RKO (cell line): ENCODE results near the gene NFKBIA.
A peak's percentile ranks its signal among the peaks of the same experiment; 100 is the strongest.
"Not testable (repeated sequence)": the region's sequence is repeated elsewhere in the genome, so short reads cannot be mapped to it uniquely, and the experiment has no call there.

Experiments used
- DNase-seq: peaks from one replicate; pipeline ENCODE4 v3.0.0-alpha.2; 2016; ENCODE audit warnings: low spot score

NFKBIA gene

GRCh38 chr14:35404449-35405303 lies at the start of gene NFKBIA:
Gene NFKBIA, minus strand, starts transcription at chr14:35404749. Its CDS starts 105 bp downstream, at chr14:35404644.
- DNase-seq = peak; percentile 87

GRCh38 chr14:35446450-35446849 lies 41.9 kb upstream of the NFKBIA start:
- DNase-seq = no peak

- DNase-seq = no peak
Measured at GRCh38 chr14:35444104-35444503, 39.6 kb upstream of the NFKBIA start.

- no peak for DNase-seq
Measured at GRCh38 chr14:35441160-35441559, 36.6 kb upstream of the NFKBIA start.

- peak; percentile 52 for DNase-seq
Measured at GRCh38 chr14:35438910-35439713, 34.6 kb upstream of the NFKBIA start.

GRCh38 chr14:35438492-35438891 lies 33.9 kb upstream of the NFKBIA start:
- not testable (repeated sequence) for DNase-seq

GRCh38 chr14:35435177-35435576 lies 30.6 kb upstream of the NFKBIA start:
- DNase-seq = peak; percentile 61

- no peak for DNase-seq
Measured at GRCh38 chr14:35433826-35434225, 29.3 kb upstream of the NFKBIA start.

- no peak for DNase-seq
Measured at GRCh38 chr14:35430459-35431199, 26.1 kb upstream of the NFKBIA start.

- DNase-seq = no peak
Measured at GRCh38 chr14:35429951-35430350, 25.4 kb upstream of the NFKBIA start.

GRCh38 chr14:35425850-35426249 lies 21.3 kb upstream of the NFKBIA start:
- DNase-seq = no peak

GRCh38 chr14:35423621-35424020 lies 19.1 kb upstream of the NFKBIA start:
- DNase-seq = no peak

GRCh38 chr14:35420036-35420811 lies 15.7 kb upstream of the NFKBIA start:
- no peak for DNase-seq

- DNase-seq = no peak
Measured at GRCh38 chr14:35419429-35419841, 14.9 kb upstream of the NFKBIA start.

- DNase-seq = no peak
Measured at GRCh38 chr14:35418093-35418492, 13.5 kb upstream of the NFKBIA start.

- no peak for DNase-seq
Measured at GRCh38 chr14:35416108-35416750, 11.7 kb upstream of the NFKBIA start.

GRCh38 chr14:35414365-35414764 lies 9.8 kb upstream of the NFKBIA start:
- DNase-seq = no peak

- DNase-seq = no peak
Measured at GRCh38 chr14:35412272-35413056, 7.9 kb upstream of the NFKBIA start.

- DNase-seq = no peak
Measured at GRCh38 chr14:35410858-35411257, 6.3 kb upstream of the NFKBIA start.

- no peak for DNase-seq
Measured at GRCh38 chr14:35409595-35409994, 5.0 kb upstream of the NFKBIA start.
